Measurements from ENCODE around the gene TBP.
"Not testable (repeated sequence)": the region's sequence is repeated elsewhere in the genome, so short reads cannot be mapped to it uniquely, and the experiment has no call there.

The TBP gene

GRCh38 chr6:170524172-170524502 lies 30.0 kb upstream of the TBP start:
- H3K27ac ChIP-seq (ENCODE audit: low read depth, low read length), result no peak overlapping the region
- no peak overlapping the region for H3K4me2 ChIP-seq (ENCODE audit: low read length)
- no peaks in the 10 kb centered on the region for H3K36me3 ChIP-seq (ENCODE audit: control insufficient read depth, low read length)
- peaks cover 10% of the 10 kb centered on the region for H3K27me3 ChIP-seq (ENCODE audit: control insufficient read depth, low read length)
- no peaks in the 10 kb centered on the region for H3K79me2 ChIP-seq (ENCODE audit: control insufficient read depth, low read length)
- H3K9me2 ChIP-seq (replicated peaks; ENCODE audit: control insufficient read depth, low read length), result no peaks in the 10 kb centered on the region
- no peaks in the 10 kb centered on the region for H3K4me1 ChIP-seq (ENCODE audit: control insufficient read depth, low read length)
- no peaks in the 10 kb centered on the region for H4K20me1 ChIP-seq (ENCODE audit: control insufficient read depth, insufficient read depth, low read depth, low read length)
- TF ChIP-seq, protein P1, sequence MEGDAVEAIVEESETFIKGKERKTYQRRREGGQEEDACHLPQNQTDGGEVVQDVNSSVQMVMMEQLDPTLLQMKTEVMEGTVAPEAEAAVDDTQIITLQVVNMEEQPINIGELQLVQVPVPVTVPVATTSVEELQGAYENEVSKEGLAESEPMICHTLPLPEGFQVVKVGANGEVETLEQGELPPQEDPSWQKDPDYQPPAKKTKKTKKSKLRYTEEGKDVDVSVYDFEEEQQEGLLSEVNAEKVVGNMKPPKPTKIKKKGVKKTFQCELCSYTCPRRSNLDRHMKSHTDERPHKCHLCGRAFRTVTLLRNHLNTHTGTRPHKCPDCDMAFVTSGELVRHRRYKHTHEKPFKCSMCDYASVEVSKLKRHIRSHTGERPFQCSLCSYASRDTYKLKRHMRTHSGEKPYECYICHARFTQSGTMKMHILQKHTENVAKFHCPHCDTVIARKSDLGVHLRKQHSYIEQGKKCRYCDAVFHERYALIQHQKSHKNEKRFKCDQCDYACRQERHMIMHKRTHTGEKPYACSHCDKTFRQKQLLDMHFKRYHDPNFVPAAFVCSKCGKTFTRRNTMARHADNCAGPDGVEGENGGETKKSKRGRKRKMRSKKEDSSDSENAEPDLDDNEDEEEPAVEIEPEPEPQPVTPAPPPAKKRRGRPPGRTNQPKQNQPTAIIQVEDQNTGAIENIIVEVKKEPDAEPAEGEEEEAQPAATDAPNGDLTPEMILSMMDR (IDR thresholded peaks at IDR 0.05; ENCODE audit: low read depth, low read length, poor library complexity, severe bottlenecking), result no peak
- no peak for TF ChIP-seq EZH2phosphoT487 (IDR thresholded peaks at IDR 0.05; ENCODE audit: borderline replicate concordance, low read length)
- no peak overlapping the region for H3K4me3 ChIP-seq (ENCODE audit: low read length)
- no peaks in the 10 kb centered on the region for H3F3A ChIP-seq (ENCODE audit: control insufficient read depth, insufficient read depth)
- H3K9me3 ChIP-seq (ENCODE audit: control insufficient read depth, insufficient read depth, low read length), result no peaks in the 10 kb centered on the region

DNA sequence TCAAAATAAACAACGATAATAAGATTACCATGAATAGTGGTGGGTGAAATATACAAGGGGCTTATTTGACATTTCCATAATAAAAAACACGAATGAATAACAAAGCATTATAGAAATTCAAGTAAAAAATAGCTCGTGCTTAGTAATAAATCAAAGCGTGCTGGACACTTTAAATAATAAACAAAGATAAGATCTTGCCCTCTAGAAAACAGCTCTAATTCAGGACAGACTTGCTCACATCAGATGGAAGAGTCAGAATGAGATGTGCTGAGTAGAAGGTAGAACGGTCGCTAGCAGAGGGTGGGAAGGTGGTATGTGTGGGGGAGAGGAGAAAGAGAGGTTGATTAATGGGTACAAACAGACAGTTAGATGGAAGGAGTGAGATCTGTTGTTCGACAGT lies 28.4 kb upstream of the TBP start:
- no peak overlapping the region for H3K4me2 ChIP-seq (ENCODE audit: low read length)
- H3K4me3 ChIP-seq (ENCODE audit: low read length), result no peak overlapping the region
- no peaks in the 10 kb centered on the region for H3K79me2 ChIP-seq (ENCODE audit: control insufficient read depth, low read length)
- no peak overlapping the region for H3K27ac ChIP-seq (ENCODE audit: low read depth, low read length)
- TF ChIP-seq EZH2phosphoT487 (IDR thresholded peaks at IDR 0.05; ENCODE audit: borderline replicate concordance, low read length), result no peak
- TF ChIP-seq, protein P1 (IDR thresholded peaks at IDR 0.05; ENCODE audit: low read depth, low read length, poor library complexity, severe bottlenecking), result no peak
- H3K4me1 ChIP-seq (ENCODE audit: control insufficient read depth, low read length), result no peaks in the 10 kb centered on the region
- H3K36me3 ChIP-seq (ENCODE audit: control insufficient read depth, low read length), result no peaks in the 10 kb centered on the region
- no peaks in the 10 kb centered on the region for H3K9me2 ChIP-seq (replicated peaks; ENCODE audit: control insufficient read depth, low read length)
- no peaks in the 10 kb centered on the region for H3K27me3 ChIP-seq (ENCODE audit: control insufficient read depth, low read length)
- no peaks in the 10 kb centered on the region for H3K9me3 ChIP-seq (ENCODE audit: control insufficient read depth, insufficient read depth, low read length)
- peaks cover 3% of the 10 kb centered on the region; the same call in 1 of the 2 replicates for H3F3A ChIP-seq (ENCODE audit: control insufficient read depth, insufficient read depth)
- no peaks in the 10 kb centered on the region for H4K20me1 ChIP-seq (ENCODE audit: control insufficient read depth, insufficient read depth, low read depth, low read length)

- not testable (repeated sequence) for H3K9me2 ChIP-seq (replicated peaks; ENCODE audit: control insufficient read depth, low read length); H4K20me1 ChIP-seq (ENCODE audit: control insufficient read depth, insufficient read depth, low read depth, low read length); H3F3A ChIP-seq (ENCODE audit: control insufficient read depth, insufficient read depth); H3K79me2 ChIP-seq (ENCODE audit: control insufficient read depth, low read length); H3K4me3 ChIP-seq (ENCODE audit: low read length); H3K36me3 ChIP-seq (ENCODE audit: control insufficient read depth, low read length); H3K27ac ChIP-seq (ENCODE audit: low read depth, low read length); H3K4me1 ChIP-seq (ENCODE audit: control insufficient read depth, low read length); H3K4me2 ChIP-seq (ENCODE audit: low read length); H3K9me3 ChIP-seq (ENCODE audit: control insufficient read depth, insufficient read depth, low read length); H3K27me3 ChIP-seq (ENCODE audit: control insufficient read depth, low read length)
Measured at GRCh38 chr6:170527995-170528394, 26.2 kb upstream of the TBP start.

GRCh38 chr6:170529839-170530469 lies 24.2 kb upstream of the TBP start:
- Histone ChIP-seq H3K4me3 (ENCODE audit: low read length) (no peak overlapping the region), H3K4me2 (ENCODE audit: low read length) (no peak overlapping the region), H3K27me3 (ENCODE audit: control insufficient read depth, low read length) (no peaks in the 10 kb centered on the region), H3K9me3 (ENCODE audit: control insufficient read depth, insufficient read depth, low read length) (no peaks in the 10 kb centered on the region), H4K20me1 (ENCODE audit: control insufficient read depth, insufficient read depth, low read depth, low read length) (no peaks in the 10 kb centered on the region), H3K4me1 (ENCODE audit: control insufficient read depth, low read length) (no peaks in the 10 kb centered on the region), H3K79me2 (ENCODE audit: control insufficient read depth, low read length) (no peaks in the 10 kb centered on the region), H3F3A (ENCODE audit: control insufficient read depth, insufficient read depth) (peaks cover 3% of the 10 kb centered on the region; the same call in 1 of the 2 replicates), H3K27ac (ENCODE audit: low read depth, low read length) (no peak overlapping the region), H3K36me3 (ENCODE audit: control insufficient read depth, low read length) (peaks cover 20% of the 10 kb centered on the region), H3K9me2 (replicated peaks; ENCODE audit: control insufficient read depth, low read length) (no peaks in the 10 kb centered on the region)
- TF ChIP-seq, protein P1 (IDR thresholded peaks at IDR 0.05; ENCODE audit: low read depth, low read length, poor library complexity, severe bottlenecking), result peak; percentile 74
- TF ChIP-seq EZH2phosphoT487 (IDR thresholded peaks at IDR 0.05; ENCODE audit: borderline replicate concordance, low read length), result no peak
